ENCODE data around the gene NOLC1. TPM values are rescaled to one million over a fixed set of nuclear protein-coding genes. Genes with fewer than 3 reads are reported as not detected.
A peak's percentile ranks its signal among the peaks of the same experiment; 100 is the strongest.
"Not testable (repeated sequence)": the region's sequence is repeated elsewhere in the genome, so short reads cannot be mapped to it uniquely, and the experiment has no call there.

Gene NOLC1
- total and polyA plus RNA-seq, 11 donors = 10.1 to 67.5 (median 29.0) TPM

GRCh38 chr10:102188298-102188940 is 36.2 kb downstream of the NOLC1 start:
- Histone ChIP-seq H3K9me3 (peaks cover 0 to 3% (median 0%) of the 10 kb centered on the region in 12 donors), H3K36me3 (no peaks in the 10 kb centered on the region), H3K27me3 (no peaks in the 10 kb centered on the region), H3K4me3 (no peak overlapping the region), H3K4me1 (peaks cover 0 to 19% (median 0%) of the 10 kb centered on the region in 12 donors), H3K27ac (no peak overlapping the region)
- DNase-seq = no peak
- WGBS, 4 donors = 66 to 86% (median 77%) methylated on average over 2 to 3 of the region's 3 CpGs
- peak in 1 of 4 donors; percentile 44 for ATAC-seq
- TF ChIP-seq POLR2A (IDR thresholded peaks at IDR 0.05) (no peak), CTCF (IDR thresholded peaks at IDR 0.05) (no peak)
- intact Hi-C loops (cut with DNase I) = no loop called here

- H3K4me1 ChIP-seq = peaks cover 0 to 19% (median 0%) of the 10 kb centered on the region in 12 donors
Observed at GRCh38 chr10:102188941-102189898, 37.0 kb downstream of the NOLC1 start.

GRCh38 chr10:102191956-102192355 is 39.8 kb downstream of the NOLC1 start:
- DNase-seq = no peak
- H3K4me3 ChIP-seq = no peak overlapping the region
- 75 to 81% (median 76%) methylated on average over 7 of the region's 7 CpGs for WGBS, 4 donors
- no peak for ATAC-seq
- intact Hi-C loops (cut with DNase I) = no loop called here
- TF ChIP-seq CTCF (IDR thresholded peaks at IDR 0.05) (no peak), POLR2A (IDR thresholded peaks at IDR 0.05) (no peak)
- H3K27me3 ChIP-seq = no peaks in the 10 kb centered on the region
- peaks cover 0 to 3% (median 0%) of the 10 kb centered on the region in 12 donors for H3K9me3 ChIP-seq
- no peaks in the 10 kb centered on the region for H3K36me3 ChIP-seq
- H3K27ac ChIP-seq = no peak overlapping the region
- H3K4me1 ChIP-seq = peaks cover 0 to 19% (median 0%) of the 10 kb centered on the region in 12 donors

More at GRCh38 chr10:102188941-102189898, 37.0 kb downstream of the NOLC1 start:
- H3K9me3 ChIP-seq; intact Hi-C loops (cut with DNase I); DNase-seq; H3K36me3 ChIP-seq; H3K27me3 ChIP-seq; ATAC-seq: not testable (repeated sequence)
- H3K27ac ChIP-seq = peak overlapping the region in 1 of 12 donors; percentile 71
- 76 to 85% (median 81%) methylated on average over 5 to 7 of the region's 7 CpGs for WGBS, 4 donors
- H3K4me3 ChIP-seq = peak overlapping the region in 1 of 12 donors; percentile 13

- Histone ChIP-seq H3K9me3 (peaks cover 0 to 3% (median 0%) of the 10 kb centered on the region in 12 donors), H3K36me3 (no peaks in the 10 kb centered on the region), H3K4me1 (no peaks in the 10 kb centered on the region), H3K4me3 (no peak overlapping the region), H3K27me3 (no peaks in the 10 kb centered on the region), H3K27ac (no peak overlapping the region)
- TF ChIP-seq CTCF (IDR thresholded peaks at IDR 0.05) = no peak
- intact Hi-C loops (cut with DNase I) = no loop called here
- WGBS, 4 donors = 79 to 85% (median 81%) methylated on average over 6 of the region's 6 CpGs
- no peak for DNase-seq
- ATAC-seq = no peak
Observed at GRCh38 chr10:102195296-102195870, 43.2 kb downstream of the NOLC1 start.

Measured in heart left ventricle (tissue), 16 donors.